DMS 273 treated with DMSO at 0.1 percent for 48 hours (cell line): ENCODE data around the gene PRR20A.
"Not testable (repeated sequence)": the region's sequence is repeated elsewhere in the genome, so short reads cannot be mapped to it uniquely, and the experiment has no call there.

ENCODE experiments used
- DNase-seq: peaks from one replicate; lab custom pipeline; 2025; lab: John Stamatoyannopoulos, UW

Gene PRR20A

GRCh38 chr13:57140235-57140968, at the start of gene PRR20A:
PRR20A (plus strand) TSS chr13:57140918; CDS start chr13:57141305, 387 bp downstream.
- not testable (repeated sequence) for DNase-seq

GRCh38 chr13:57114945-57115344, 25.8 kb upstream of the PRR20A start:
- no peak for DNase-seq

GRCh38 chr13:57123681-57124080, 17.0 kb upstream of the PRR20A start:
- DNase-seq: no peak

GRCh38 chr13:57128909-57129308, 11.8 kb upstream of the PRR20A start:
- DNase-seq: no peak

GRCh38 chr13:57136093-57136492, 4.6 kb upstream of the PRR20A start:
- no peak for DNase-seq

GRCh38 chr13:57137585-57137984, 3.1 kb upstream of the PRR20A start:
- DNase-seq: no peak

GRCh38 chr13:57138988-57139387, 1.7 kb upstream of the PRR20A start:
- DNase-seq: no peak

- not testable (repeated sequence) for DNase-seq
Measured at GRCh38 chr13:57139781-57140180, 937 bp upstream of the PRR20A start.

- DNase-seq: not testable (repeated sequence)
Measured at GRCh38 chr13:57147188-57147587, 6.5 kb downstream of the PRR20A start, which contains the start of gene PRR20B. PRR20B (plus strand) TSS chr13:57147488; CDS start chr13:57147875, 387 bp downstream.

- DNase-seq: not testable (repeated sequence)
Measured at GRCh38 chr13:57148106-57148505, 7.4 kb downstream of the PRR20A start.

- DNase-seq: not testable (repeated sequence)
Measured at GRCh38 chr13:57153761-57154160, 13.0 kb downstream of the PRR20A start, which contains the start of gene PRR20C. PRR20C (plus strand) TSS chr13:57154061; CDS start chr13:57154448, 387 bp downstream.

GRCh38 chr13:57160332-57160731, 19.6 kb downstream of the PRR20A start, which contains the start of gene PRR20D:
PRR20D (plus strand) TSS chr13:57160632; CDS start chr13:57161019, 387 bp downstream.
- DNase-seq: not testable (repeated sequence)

GRCh38 chr13:57166897-57167296, 26.2 kb downstream of the PRR20A start, which contains the start of gene PRR20E:
PRR20E (plus strand) TSS chr13:57167197; CDS start chr13:57167584, 387 bp downstream.
- not testable (repeated sequence) for DNase-seq

- DNase-seq: no peak
Measured at GRCh38 chr13:57191667-57192066, 50.9 kb downstream of the PRR20A start.
